Vagina (tissue), 2 donors: Measurements from ENCODE around the gene ASB18. TPM values are rescaled to one million over a fixed set of nuclear protein-coding genes. Genes with fewer than 3 reads are reported as not detected.

ENCODE experiments used
- DNase-seq, 2 donors: peaks; one replicate each; pipeline ENCODE4 v3.0.0-alpha.2; 2017; ENCODE audit errors: extremely low spot score in 2 of 2
- H3K27ac ChIP-seq: fragments of 200-600 bp; sonication (generic); one replicate; pipeline ENCODE4 v1.5.1; 2019
- H3K27me3 ChIP-seq: fragments of 200-600 bp; sonication (generic); one replicate; pipeline ENCODE4 v1.5.1; 2019
- H3K36me3 ChIP-seq, 2 donors: fragments of 200-600 bp; sonication (generic); one replicate each; pipeline ENCODE4 v1.5.1; 2017 to 2019
- H3K4me1 ChIP-seq: fragments of 200-600 bp; sonication (generic); one replicate; pipeline ENCODE4 v1.5.1; 2019
- H3K4me3 ChIP-seq, 2 donors: fragments of 200-600 bp; sonication (generic); 1 replicate in 1 of 2; 2 replicates in 1 of 2; pipeline ENCODE4 v1.5.1; 2016 to 2019
- H3K9me3 ChIP-seq: fragments of 200-600 bp; sonication (generic); one replicate; pipeline ENCODE4 v1.5.1; 2019
- POLR2A ChIP-seq, 2 donors: fragments of 450-650 bp; IDR thresholded peaks; one replicate each; pipeline ENCODE4 v1.6.1; 2017; ENCODE audit warnings: antibody characterized with exemption in 2 of 2, mild to moderate bottlenecking in 2 of 2, moderate library complexity in 2 of 2
- POLR2AphosphoS5 ChIP-seq, 2 donors: sonication (generic); formaldehyde crosslinking; IDR thresholded peaks; one replicate each; pipeline ENCODE4 v1.9.0; 2017; ENCODE audit warnings: antibody characterized with exemption in 2 of 2, mild to moderate bottlenecking in 2 of 2, low read depth in 1 of 2; ENCODE audit not compliant: insufficient read depth in 1 of 2
- intact Hi-C: fragments of 100-400 bp; cut with DNase I; formaldehyde crosslinking; loops from one replicate; pipeline ENCODE4 v1.15.1; 2023
- total RNA-seq: library from RNA; depleted of rRNA; stranded (reverse); fragments of >200 nt; gene quantifications from one replicate; pipeline ENCODE4 v1.2.3, GENCODE V29; 2016
- TF ChIP-seq, protein P1 (sequence below), 3 experiments: fragments of 450-650 bp in 2 of 3; fragments of 200-600 bp in 1 of 3; sonication (generic) in 1 of 3; IDR thresholded peaks; one replicate each; pipeline ENCODE4 v1.5.1; 2017 to 2019; ENCODE audit warnings: antibody characterized with exemption in 3 of 3, mild to moderate bottlenecking in 2 of 3, moderate library complexity in 2 of 3

ASB18 gene
- total RNA-seq, 1 donor from 2014 or later, result not detected

DNA sequence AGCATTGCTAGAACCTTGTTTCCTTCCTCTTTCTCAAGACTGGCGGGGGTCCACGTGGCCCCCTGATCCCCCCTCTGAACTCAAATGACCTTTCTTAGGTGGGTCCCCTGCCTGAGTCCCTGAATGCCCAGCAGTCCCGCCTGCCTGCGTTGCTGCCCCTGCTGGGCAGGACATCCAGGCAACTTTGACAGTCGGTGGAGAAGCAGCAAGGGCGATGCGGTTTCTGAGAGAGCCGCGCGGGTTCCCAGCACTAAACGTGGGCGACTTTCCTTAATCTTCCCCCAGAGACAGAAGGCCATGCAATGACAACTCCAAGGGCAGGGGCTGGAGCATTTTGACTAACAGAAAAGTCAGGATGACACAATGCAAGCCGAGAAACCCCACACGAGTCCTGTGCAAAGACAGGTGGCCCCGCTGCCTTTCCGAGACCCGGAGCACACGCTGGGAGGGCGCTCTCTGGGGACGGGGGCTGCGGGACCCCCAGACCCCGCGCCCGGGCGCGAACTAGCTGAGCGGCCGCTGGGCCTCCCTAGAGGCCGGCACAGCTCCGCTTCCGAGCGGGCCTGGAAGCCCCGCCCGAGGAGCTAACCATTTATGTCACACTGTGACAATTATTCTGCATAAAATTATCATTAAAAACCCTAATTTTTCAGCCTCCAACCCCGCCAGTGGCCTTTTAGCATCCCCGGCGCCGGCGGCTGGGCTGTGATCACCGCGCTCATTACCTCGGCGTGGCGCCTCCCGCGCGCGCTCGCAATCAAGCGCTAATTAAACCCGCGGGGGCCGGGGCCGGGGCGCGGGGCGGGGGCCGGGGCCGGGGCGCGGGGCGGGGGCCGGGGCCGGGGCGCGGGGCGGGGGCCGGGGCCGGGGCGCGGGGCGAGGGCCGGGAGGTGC is 27.4 kb downstream of the ASB18 start:
- no peaks in the 10 kb centered on the region for H3K36me3 ChIP-seq
- intact Hi-C loops, result no loop called here
- no peaks in the 10 kb centered on the region for H3K27me3 ChIP-seq
- no peaks in the 10 kb centered on the region for H3K9me3 ChIP-seq
- no peak overlapping the region for H3K4me3 ChIP-seq
- peaks cover 5% of the 10 kb centered on the region for H3K4me1 ChIP-seq
- TF ChIP-seq, protein P1, sequence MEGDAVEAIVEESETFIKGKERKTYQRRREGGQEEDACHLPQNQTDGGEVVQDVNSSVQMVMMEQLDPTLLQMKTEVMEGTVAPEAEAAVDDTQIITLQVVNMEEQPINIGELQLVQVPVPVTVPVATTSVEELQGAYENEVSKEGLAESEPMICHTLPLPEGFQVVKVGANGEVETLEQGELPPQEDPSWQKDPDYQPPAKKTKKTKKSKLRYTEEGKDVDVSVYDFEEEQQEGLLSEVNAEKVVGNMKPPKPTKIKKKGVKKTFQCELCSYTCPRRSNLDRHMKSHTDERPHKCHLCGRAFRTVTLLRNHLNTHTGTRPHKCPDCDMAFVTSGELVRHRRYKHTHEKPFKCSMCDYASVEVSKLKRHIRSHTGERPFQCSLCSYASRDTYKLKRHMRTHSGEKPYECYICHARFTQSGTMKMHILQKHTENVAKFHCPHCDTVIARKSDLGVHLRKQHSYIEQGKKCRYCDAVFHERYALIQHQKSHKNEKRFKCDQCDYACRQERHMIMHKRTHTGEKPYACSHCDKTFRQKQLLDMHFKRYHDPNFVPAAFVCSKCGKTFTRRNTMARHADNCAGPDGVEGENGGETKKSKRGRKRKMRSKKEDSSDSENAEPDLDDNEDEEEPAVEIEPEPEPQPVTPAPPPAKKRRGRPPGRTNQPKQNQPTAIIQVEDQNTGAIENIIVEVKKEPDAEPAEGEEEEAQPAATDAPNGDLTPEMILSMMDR (IDR thresholded peaks at IDR 0.05), result no peak
- TF ChIP-seq POLR2AphosphoS5 (IDR thresholded peaks at IDR 0.05; ENCODE audit: insufficient read depth in 1 of 2, low read depth in 1 of 2) (no peak), POLR2A (IDR thresholded peaks at IDR 0.05) (no peak)
- H3K27ac ChIP-seq, result no peak overlapping the region
- peak; percentile 27 to 94 for DNase-seq

DNA sequence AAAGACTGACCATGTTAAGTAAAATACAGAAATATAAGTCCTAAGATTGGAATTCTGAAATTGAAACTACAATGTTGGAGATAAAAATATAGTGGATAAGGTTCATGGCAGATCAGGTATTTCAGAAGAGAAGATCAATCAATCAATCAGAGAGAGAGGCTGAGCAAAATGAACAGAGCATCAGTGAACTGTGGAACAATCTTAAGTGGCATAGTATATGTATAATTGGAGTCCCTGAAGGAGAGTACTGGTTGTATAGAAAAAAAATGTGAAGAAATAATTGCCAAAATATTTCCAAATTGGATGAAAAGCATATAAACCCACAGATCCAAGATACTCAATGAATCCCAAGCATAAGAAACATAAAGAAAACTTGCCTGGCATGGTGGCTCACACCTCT is 35.0 kb downstream of the ASB18 start:
- DNase-seq, result no peak
- Histone ChIP-seq H3K9me3 (peaks cover 5% of the 10 kb centered on the region), H3K4me1 (no peaks in the 10 kb centered on the region), H3K4me3 (no peak overlapping the region), H3K36me3 (no peaks in the 10 kb centered on the region), H3K27ac (no peak overlapping the region), H3K27me3 (no peaks in the 10 kb centered on the region)
- intact Hi-C loops, result no loop called here
- TF ChIP-seq POLR2AphosphoS5 (IDR thresholded peaks at IDR 0.05; ENCODE audit: insufficient read depth in 1 of 2, low read depth in 1 of 2), result no peak
- TF ChIP-seq, protein P1 (IDR thresholded peaks at IDR 0.05), result no peak
- TF ChIP-seq POLR2A (IDR thresholded peaks at IDR 0.05), result no peak

DNA sequence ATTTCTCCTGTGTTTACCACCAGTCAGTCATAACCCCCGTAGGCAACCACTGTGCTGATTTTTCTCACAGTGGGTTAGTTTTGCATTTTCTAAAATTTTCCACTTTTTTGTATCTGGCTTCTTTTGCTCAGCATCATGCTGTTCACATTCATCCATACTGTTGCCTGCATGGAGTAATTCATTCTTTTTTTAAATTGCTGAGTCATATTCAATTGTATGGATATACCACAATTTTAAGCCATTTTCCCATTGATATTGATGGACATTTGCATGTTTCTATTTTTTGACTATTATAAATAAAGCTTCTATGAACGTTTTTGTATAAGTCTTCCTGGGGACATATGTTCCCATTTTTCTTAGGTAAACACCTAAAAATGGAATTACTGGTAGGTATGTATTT is 40.5 kb downstream of the ASB18 start:
- intact Hi-C loops, result no loop called here
- peaks cover 1% of the 10 kb centered on the region for H3K9me3 ChIP-seq
- no peaks in the 10 kb centered on the region for H3K4me1 ChIP-seq
- no peak for DNase-seq
- H3K36me3 ChIP-seq, result no peaks in the 10 kb centered on the region
- H3K27ac ChIP-seq, result no peak overlapping the region
- TF ChIP-seq POLR2AphosphoS5 (IDR thresholded peaks at IDR 0.05; ENCODE audit: insufficient read depth in 1 of 2, low read depth in 1 of 2) (no peak), POLR2A (IDR thresholded peaks at IDR 0.05) (no peak)
- TF ChIP-seq, protein P1 (IDR thresholded peaks at IDR 0.05), result no peak
- H3K27me3 ChIP-seq, result no peaks in the 10 kb centered on the region
- H3K4me3 ChIP-seq, result no peak overlapping the region

DNA sequence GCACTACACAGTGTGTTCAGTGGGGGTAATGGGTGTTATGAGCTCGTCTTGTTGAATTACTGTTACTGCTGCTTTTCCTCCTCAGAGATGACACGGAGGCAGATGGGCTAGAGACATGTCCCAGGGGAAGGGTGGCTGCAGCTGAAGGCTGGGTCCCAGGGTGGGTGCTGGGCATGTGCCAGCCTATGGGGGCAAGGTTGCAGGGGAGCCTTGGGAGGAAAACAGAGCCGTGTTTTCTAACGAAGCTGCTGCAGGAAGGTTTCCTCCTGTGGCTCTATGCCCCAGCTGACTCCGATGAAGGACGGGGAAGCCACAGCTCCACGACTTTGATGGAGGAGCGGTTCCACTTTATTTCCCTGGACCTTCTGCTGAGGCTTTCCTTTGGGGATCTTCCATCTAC is 42.4 kb downstream of the ASB18 start:
- Histone ChIP-seq H3K27ac (no peak overlapping the region), H3K4me1 (no peaks in the 10 kb centered on the region), H3K27me3 (no peaks in the 10 kb centered on the region), H3K36me3 (no peaks in the 10 kb centered on the region), H3K4me3 (no peak overlapping the region), H3K9me3 (no peaks in the 10 kb centered on the region)
- intact Hi-C loops, result no loop called here
- TF ChIP-seq, protein P1 (IDR thresholded peaks at IDR 0.05), result no peak
- TF ChIP-seq POLR2AphosphoS5 (IDR thresholded peaks at IDR 0.05; ENCODE audit: insufficient read depth in 1 of 2, low read depth in 1 of 2) (no peak), POLR2A (IDR thresholded peaks at IDR 0.05) (no peak)
- DNase-seq, result no peak

DNA sequence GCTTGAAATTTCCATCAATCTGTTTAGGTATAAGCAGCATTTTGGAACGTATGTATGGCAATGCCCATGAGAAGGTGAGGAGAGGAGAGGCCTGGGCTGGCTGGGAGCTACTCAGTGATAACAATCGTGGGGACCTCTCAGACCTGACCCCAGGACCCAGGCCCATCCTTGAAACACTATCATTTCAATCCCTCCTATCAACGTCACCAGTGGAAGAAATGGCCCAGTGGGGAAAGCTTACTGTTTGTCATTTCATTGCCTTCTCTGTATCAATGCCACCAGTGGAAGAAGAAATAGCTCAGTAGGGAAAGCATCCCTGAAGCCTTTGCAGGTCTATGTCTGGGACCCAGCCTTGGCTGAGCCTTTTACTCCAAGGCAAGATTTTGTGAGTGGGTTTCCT is 44.8 kb downstream of the ASB18 start:
- Histone ChIP-seq H3K27me3 (no peaks in the 10 kb centered on the region), H3K36me3 (no peaks in the 10 kb centered on the region), H3K9me3 (no peaks in the 10 kb centered on the region), H3K4me3 (no peak overlapping the region), H3K4me1 (no peaks in the 10 kb centered on the region), H3K27ac (no peak overlapping the region)
- intact Hi-C loops, result no loop called here
- TF ChIP-seq POLR2AphosphoS5 (IDR thresholded peaks at IDR 0.05; ENCODE audit: insufficient read depth in 1 of 2, low read depth in 1 of 2), result no peak
- TF ChIP-seq, protein P1 (IDR thresholded peaks at IDR 0.05), result no peak
- TF ChIP-seq POLR2A (IDR thresholded peaks at IDR 0.05), result no peak
- no peak for DNase-seq
